Activated naive CD8-positive, alpha-beta T cell treated with anti-CD3 and anti-CD28 coated beads for 36 hours (primary cell): ENCODE data around the gene SPPL2C. TPM values are rescaled to one million over a fixed set of nuclear protein-coding genes. Genes with fewer than 3 reads are reported as not detected.
A peak's percentile ranks its signal among the peaks of the same experiment; 100 is the strongest.

Source experiments
- DNase-seq: peaks from one replicate; pipeline ENCODE4 v3.0.0; 2021
- H3K27ac Mint-ChIP-seq: one replicate; pipeline ENCODE4 v1.8.0; 2022; ENCODE audit warnings: mild to moderate bottlenecking, moderate library complexity, mixed read lengths
- H3K27me3 Mint-ChIP-seq: one replicate; pipeline ENCODE4 v1.8.0; 2022; ENCODE audit warnings: mild to moderate bottlenecking, mixed read lengths
- H3K36me3 Mint-ChIP-seq: one replicate; pipeline ENCODE4 v1.8.0; 2021; ENCODE audit warnings: mild to moderate bottlenecking, mixed read lengths
- H3K4me1 Mint-ChIP-seq: one replicate; pipeline ENCODE4 v1.8.0; 2021; ENCODE audit warnings: mixed read lengths
- H3K4me3 Mint-ChIP-seq: one replicate; pipeline ENCODE4 v1.8.0; 2022; ENCODE audit warnings: mild to moderate bottlenecking, moderate library complexity, mixed read lengths
- H3K9me3 Mint-ChIP-seq: one replicate; pipeline ENCODE4 v1.8.0; 2022; ENCODE audit warnings: mixed read lengths
- total RNA-seq, 2 experiments: library from RNA; stranded (reverse); gene quantifications; one replicate each; pipeline ENCODE4 v1.2.3, GENCODE V29; 2021

SPPL2C gene
- total RNA-seq, 2 experiments from 2014 or later: not detected

DNA sequence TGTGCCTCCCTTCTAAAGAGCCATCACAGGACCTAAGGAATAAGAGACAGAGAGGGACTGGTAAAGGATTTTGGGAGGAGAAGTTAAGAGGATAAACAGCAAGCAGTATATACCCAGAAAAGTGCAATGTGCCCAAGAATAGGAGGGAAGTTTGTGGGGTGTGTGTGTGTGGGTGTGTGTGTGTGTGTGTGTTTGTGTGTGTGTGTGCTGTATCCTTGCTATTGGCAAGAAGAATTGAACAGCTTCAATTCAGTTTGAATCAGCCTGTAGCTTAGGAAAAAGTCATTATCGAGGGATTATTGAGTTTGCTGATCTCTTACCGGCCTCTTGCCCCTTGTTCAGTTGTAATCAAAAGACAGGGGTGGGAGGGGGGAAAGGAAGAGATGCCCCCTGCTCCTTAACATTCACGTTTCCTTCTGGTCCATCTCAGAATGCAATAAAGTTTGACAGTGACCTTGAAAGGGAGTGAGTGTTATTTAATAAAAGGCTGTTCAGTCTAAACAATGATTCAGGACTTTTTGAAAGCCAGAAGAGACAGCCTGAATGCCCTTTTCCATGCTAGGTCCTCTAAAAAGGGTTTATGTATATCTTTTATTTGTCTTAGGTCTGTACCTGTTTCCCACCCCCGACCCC lies 25.8 kb downstream of the SPPL2C start:
- no peak overlapping the region for H3K4me3 Mint-ChIP-seq
- H3K4me1 Mint-ChIP-seq: peaks cover 14% of the 10 kb centered on the region
- H3K27ac Mint-ChIP-seq: no peak overlapping the region
- H3K36me3 Mint-ChIP-seq: no peaks in the 10 kb centered on the region
- H3K9me3 Mint-ChIP-seq: no peaks in the 10 kb centered on the region
- no peak for DNase-seq
- peaks cover 3% of the 10 kb centered on the region for H3K27me3 Mint-ChIP-seq

DNA sequence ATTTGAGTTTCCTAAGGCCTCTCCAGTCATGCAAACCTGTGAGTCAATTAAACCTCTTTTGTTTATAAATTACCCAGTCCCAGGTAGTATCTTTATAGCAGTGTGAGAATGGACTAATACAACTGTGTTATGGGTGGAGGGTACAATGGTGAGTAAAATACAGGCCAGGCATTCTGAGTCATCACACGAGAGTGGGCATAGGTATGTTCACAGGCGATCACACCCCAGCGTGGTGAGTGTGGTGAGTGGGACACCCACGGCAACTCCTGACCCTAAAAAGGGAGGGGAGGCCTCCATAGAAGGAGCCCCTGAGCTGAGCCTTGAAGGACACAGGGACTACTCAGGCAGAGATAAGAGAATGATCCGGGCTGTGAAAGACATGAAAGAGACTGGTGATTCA lies 27.0 kb downstream of the SPPL2C start:
- Mint-ChIP-seq H3K27ac (peak overlapping the region; percentile 39), H3K36me3 (no peaks in the 10 kb centered on the region), H3K4me1 (peaks cover 14% of the 10 kb centered on the region), H3K9me3 (no peaks in the 10 kb centered on the region), H3K4me3 (no peak overlapping the region), H3K27me3 (peaks cover 8% of the 10 kb centered on the region)
- no peak for DNase-seq

GRCh38 chr17:45873728-45874127 lies 29.0 kb downstream of the SPPL2C start:
- no peak overlapping the region for H3K27ac Mint-ChIP-seq
- DNase-seq: no peak
- H3K4me1 Mint-ChIP-seq: peaks cover 10% of the 10 kb centered on the region
- H3K36me3 Mint-ChIP-seq: no peaks in the 10 kb centered on the region
- H3K27me3 Mint-ChIP-seq: peaks cover 5% of the 10 kb centered on the region
- H3K4me3 Mint-ChIP-seq: no peak overlapping the region
- H3K9me3 Mint-ChIP-seq: no peaks in the 10 kb centered on the region

DNA sequence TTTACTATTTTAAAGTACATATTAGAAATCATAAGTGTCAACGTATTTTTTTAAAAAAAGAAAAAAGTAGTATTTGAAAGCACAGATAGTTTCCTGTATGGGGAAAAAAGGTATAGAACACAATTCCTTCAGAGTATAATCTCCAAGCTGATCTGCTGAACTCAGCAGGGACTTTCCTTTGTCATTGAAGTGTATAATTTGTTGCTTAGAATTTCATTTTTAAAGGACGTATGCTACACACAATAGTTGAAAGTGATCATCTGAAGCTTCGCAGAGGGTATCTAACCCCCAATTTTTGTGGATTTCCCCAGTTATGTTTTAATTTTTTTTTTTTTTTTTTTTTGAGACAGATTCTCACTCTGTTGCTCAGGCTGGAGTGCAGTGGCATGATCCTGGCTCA lies 29.5 kb downstream of the SPPL2C start:
- Mint-ChIP-seq H3K36me3 (no peaks in the 10 kb centered on the region), H3K4me3 (no peak overlapping the region), H3K9me3 (no peaks in the 10 kb centered on the region), H3K27ac (no peak overlapping the region), H3K4me1 (peaks cover 10% of the 10 kb centered on the region), H3K27me3 (peaks cover 5% of the 10 kb centered on the region)
- DNase-seq: no peak

- peaks cover 10% of the 10 kb centered on the region for H3K4me1 Mint-ChIP-seq
- H3K4me3 Mint-ChIP-seq: no peak overlapping the region
- no peak for DNase-seq
- no peak overlapping the region for H3K27ac Mint-ChIP-seq
- no peaks in the 10 kb centered on the region for H3K36me3 Mint-ChIP-seq
- no peaks in the 10 kb centered on the region for H3K9me3 Mint-ChIP-seq
- peaks cover 11% of the 10 kb centered on the region for H3K27me3 Mint-ChIP-seq
Observed at GRCh38 chr17:45876539-45876938, 31.9 kb downstream of the SPPL2C start.

DNA sequence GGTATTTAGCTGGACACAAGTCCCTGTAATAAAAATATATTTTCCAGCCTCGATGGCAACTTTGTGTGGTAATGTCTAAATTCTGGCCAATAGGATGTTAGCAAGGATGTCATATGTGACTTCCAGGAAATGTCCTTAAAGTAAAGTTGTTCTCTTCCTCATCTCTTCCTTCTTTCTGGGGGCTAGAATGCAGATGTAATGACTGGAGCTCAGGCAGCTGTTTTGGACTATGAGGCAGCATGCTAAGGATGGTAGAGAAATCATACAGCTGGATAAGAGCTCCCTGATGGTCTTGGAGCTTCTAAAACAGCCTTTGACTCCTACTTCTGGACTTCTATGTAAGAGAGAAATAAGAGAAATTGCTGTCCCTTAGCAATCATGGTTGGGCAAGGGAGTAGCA lies 32.8 kb downstream of the SPPL2C start:
- no peaks in the 10 kb centered on the region for H3K36me3 Mint-ChIP-seq
- H3K9me3 Mint-ChIP-seq: no peaks in the 10 kb centered on the region
- H3K27ac Mint-ChIP-seq: no peak overlapping the region
- H3K27me3 Mint-ChIP-seq: peaks cover 14% of the 10 kb centered on the region
- no peak overlapping the region for H3K4me3 Mint-ChIP-seq
- peaks cover 7% of the 10 kb centered on the region for H3K4me1 Mint-ChIP-seq
- no peak for DNase-seq

GRCh38 chr17:45883063-45883462 lies 38.4 kb downstream of the SPPL2C start:
- DNase-seq: no peak
- Mint-ChIP-seq H3K4me1 (no peaks in the 10 kb centered on the region), H3K27ac (no peak overlapping the region), H3K9me3 (peaks cover 2% of the 10 kb centered on the region), H3K4me3 (no peak overlapping the region), H3K27me3 (peaks cover 10% of the 10 kb centered on the region), H3K36me3 (no peaks in the 10 kb centered on the region)

DNA sequence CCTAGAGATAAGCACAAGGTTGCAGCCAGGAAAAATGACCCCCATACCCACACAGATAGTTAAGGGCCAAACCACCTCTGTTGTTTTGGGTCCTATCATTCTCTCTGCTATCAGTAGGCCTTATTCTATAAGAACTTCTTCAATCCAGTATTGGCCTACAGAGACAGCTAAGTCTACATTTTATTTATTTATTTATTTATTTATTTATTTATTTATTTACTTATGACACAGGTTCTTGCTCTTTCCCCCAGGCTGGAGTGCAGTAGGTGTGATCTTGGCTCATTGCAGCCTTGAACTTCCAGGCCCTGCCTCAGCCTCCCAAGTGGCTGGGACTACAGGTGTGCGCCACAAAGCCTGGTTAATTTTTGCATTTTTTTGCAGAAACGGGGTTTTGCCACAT lies 42.2 kb downstream of the SPPL2C start:
- H3K4me3 Mint-ChIP-seq: no peak overlapping the region
- DNase-seq: no peak
- H3K9me3 Mint-ChIP-seq: peaks cover 2% of the 10 kb centered on the region
- H3K4me1 Mint-ChIP-seq: peaks cover 8% of the 10 kb centered on the region
- peaks cover under 1% of the 10 kb centered on the region for H3K27me3 Mint-ChIP-seq
- no peak overlapping the region for H3K27ac Mint-ChIP-seq
- H3K36me3 Mint-ChIP-seq: no peaks in the 10 kb centered on the region

DNA sequence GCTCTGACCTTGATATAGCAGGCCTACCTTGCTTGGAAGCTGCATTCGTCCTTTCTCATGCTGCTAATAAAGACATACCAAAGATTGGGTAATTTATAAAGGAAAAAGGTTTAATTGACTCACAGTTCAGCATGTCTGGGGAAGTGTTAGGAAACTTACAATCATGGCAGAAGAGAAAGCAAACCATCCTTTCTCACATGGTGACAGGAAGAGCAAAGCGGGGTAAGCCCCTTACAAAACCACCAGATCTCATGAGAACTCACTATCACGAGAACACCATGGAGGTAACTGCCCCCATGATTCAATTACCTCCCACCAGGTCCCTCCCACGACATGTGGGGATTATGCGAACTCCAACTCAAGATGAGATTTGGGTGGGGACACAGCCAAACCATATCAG lies 43.7 kb downstream of the SPPL2C start:
- H3K36me3 Mint-ChIP-seq: no peaks in the 10 kb centered on the region
- no peak for DNase-seq
- peaks cover 2% of the 10 kb centered on the region for H3K9me3 Mint-ChIP-seq
- H3K27me3 Mint-ChIP-seq: peaks cover 3% of the 10 kb centered on the region
- no peak overlapping the region for H3K27ac Mint-ChIP-seq
- no peak overlapping the region for H3K4me3 Mint-ChIP-seq
- H3K4me1 Mint-ChIP-seq: peaks cover 8% of the 10 kb centered on the region

- Mint-ChIP-seq H3K4me3 (no peak overlapping the region), H3K4me1 (peaks cover 8% of the 10 kb centered on the region), H3K36me3 (no peaks in the 10 kb centered on the region), H3K27ac (no peak overlapping the region), H3K9me3 (peaks cover under 1% of the 10 kb centered on the region), H3K27me3 (peaks cover 8% of the 10 kb centered on the region)
- DNase-seq: no peak
Observed at GRCh38 chr17:45889579-45889978, 44.9 kb downstream of the SPPL2C start.

DNA sequence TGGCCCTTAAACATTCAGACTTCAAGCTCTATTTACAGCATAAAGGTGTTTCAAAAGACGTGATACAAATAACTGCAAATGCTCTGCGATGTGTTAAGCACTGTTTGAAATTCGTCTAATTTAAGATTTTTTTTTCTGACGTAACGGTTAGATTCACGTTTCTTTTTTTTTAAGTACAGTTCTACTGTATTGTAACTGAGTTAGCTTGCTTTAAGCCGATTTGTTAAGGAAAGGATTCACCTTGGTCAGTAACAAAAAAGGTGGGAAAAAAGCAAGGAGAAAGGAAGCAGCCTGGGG lies 49.0 kb downstream of the SPPL2C start:
- no peak for DNase-seq
- peaks cover 11% of the 10 kb centered on the region for H3K4me1 Mint-ChIP-seq
- peak overlapping the region; percentile 64 for H3K4me3 Mint-ChIP-seq
- peaks cover 44% of the 10 kb centered on the region for H3K27me3 Mint-ChIP-seq
- H3K36me3 Mint-ChIP-seq: no peaks in the 10 kb centered on the region
- H3K9me3 Mint-ChIP-seq: no peaks in the 10 kb centered on the region
- peak overlapping the region; percentile 66 for H3K27ac Mint-ChIP-seq

GRCh38 chr17:45894022-45894784 lies 49.5 kb downstream of the SPPL2C start, which contains the start of gene MAPT:
MAPT (plus strand) TSS chr17:45894554; CDS start chr17:45962338, 67,784 bp downstream.
- Mint-ChIP-seq H3K27ac (peak within 1 kb of the TSS; percentile 66), H3K4me1 (peaks cover 8% of the 10 kb centered on the region), H3K27me3 (peaks cover 49% of the 10 kb centered on the region), H3K36me3 (no peaks in the 10 kb centered on the region), H3K4me3 (peak within 1 kb of the TSS; percentile 77), H3K9me3 (no peaks in the 10 kb centered on the region)
- peak; percentile 88 for DNase-seq

DNA sequence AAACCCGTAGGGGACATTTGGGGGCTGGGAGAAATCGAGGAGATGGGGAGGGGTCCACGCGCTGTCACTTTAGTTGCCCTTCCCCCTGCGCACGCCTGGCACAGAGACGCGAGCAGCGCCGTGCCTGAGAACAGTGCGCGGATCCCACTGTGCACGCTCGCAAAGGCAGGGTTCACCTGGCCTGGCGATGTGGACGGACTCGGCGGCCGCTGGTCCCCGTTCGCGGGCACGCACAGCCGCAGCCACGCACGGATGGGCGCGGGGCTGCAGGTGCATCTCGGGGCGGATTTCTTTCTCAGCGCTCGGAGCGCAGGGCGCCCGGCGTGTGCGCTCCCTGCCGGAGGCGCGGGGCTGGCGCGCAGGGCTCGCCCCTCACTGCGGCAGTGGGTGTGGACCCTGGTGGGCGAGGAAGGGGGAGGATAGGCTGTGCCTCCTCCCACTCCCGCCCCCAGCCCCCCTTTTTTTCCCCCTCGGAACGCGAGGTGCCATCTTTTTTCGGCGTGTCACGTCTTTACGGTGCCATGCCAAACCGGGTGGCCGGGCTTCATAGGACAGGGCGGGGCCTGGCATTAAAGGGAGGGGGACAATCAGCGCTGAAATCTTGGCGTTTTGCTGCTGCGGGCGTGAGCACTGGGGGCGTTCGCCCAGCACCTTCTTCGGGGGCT lies 50.8 kb downstream of the SPPL2C start:
- H3K9me3 Mint-ChIP-seq: no peaks in the 10 kb centered on the region
- H3K27me3 Mint-ChIP-seq: peaks cover 61% of the 10 kb centered on the region
- no peak for DNase-seq

DNA sequence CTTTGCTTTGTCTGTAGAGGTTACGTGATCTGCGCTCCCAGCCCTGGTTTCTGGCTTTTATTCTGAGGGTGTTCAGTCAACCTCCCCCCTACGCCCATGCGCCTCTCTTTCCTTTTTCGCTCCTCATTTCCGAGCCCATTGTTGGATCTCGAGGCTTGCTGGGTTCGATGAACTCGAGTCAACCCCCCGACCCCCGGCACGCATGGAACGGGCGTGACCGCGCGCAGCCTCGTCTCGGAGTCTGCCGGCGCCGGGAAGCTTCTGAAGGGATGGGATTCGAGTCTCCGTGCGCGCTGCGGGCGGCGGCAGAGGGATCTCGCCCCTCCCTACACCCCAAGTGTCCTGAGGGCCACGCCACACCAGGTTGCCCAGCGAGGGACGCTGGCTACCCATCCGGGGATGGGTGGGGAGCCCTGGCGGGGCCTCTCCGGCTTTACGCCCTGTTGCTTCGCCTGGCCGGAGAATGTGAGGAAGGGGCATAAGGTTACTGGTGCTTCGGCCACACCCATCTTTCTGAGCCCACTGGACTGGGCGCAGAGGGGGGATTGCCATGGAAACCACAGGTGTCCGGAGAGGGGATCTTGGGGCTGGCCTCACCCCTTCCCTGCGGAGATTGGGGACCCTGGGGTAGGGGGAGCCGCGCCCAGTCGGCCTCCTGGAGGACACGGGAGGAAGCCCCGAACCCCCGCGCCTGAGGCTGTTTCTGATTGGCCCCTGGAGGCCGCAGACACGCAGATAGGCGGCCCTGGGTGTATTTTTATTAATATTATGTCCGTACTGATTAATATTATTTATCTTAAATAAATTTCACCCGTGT lies 51.5 kb downstream of the SPPL2C start:
- Mint-ChIP-seq H3K4me1 (peaks cover 8% of the 10 kb centered on the region), H3K27ac (no peak overlapping the region), H3K27me3 (peaks cover 69% of the 10 kb centered on the region), H3K36me3 (no peaks in the 10 kb centered on the region), H3K9me3 (no peaks in the 10 kb centered on the region), H3K4me3 (peak overlapping the region; percentile 63)
- no peak for DNase-seq

More for the DNA sequence above, 50.8 kb downstream of the SPPL2C start:
- Mint-ChIP-seq H3K4me3 (peak overlapping the region; percentile 77), H3K36me3 (no peaks in the 10 kb centered on the region), H3K4me1 (peaks cover 8% of the 10 kb centered on the region), H3K27ac (no peak overlapping the region)
